Upper lobe of left lung (tissue), 6 donors: ENCODE data around the gene METRN. TPM values are rescaled to one million over a fixed set of nuclear protein-coding genes. Genes with fewer than 3 reads are reported as not detected.

Experiments used
- ATAC-seq, 2 donors: fragments of 200-7000 bp; cut with Tn5 transposase; one replicate each; pipeline ENCODE4 v1.9.1; 2022; ENCODE audit warnings: mild to moderate bottlenecking in 2 of 2, moderate library complexity in 2 of 2; ENCODE audit not compliant: low FRiP score in 2 of 2
- DNase-seq, 2 donors: peaks; one replicate each; pipeline ENCODE4 v3.0.0-alpha.2; 2019 to 2020
- H3K27ac ChIP-seq, 4 donors: fragments of 200-600 bp; sonication (generic); one replicate each; pipeline ENCODE4 v1.5.1; 2016 to 2019
- H3K27me3 ChIP-seq, 4 donors: fragments of 200-600 bp; sonication (generic); one replicate each; pipeline ENCODE4 v1.5.1; 2017 to 2019
- H3K36me3 ChIP-seq, 4 donors: fragments of 200-600 bp; sonication (generic); one replicate each; pipeline ENCODE4 v1.5.1; 2016 to 2019
- H3K4me1 ChIP-seq, 4 donors: fragments of 200-600 bp; sonication (generic); one replicate each; pipeline ENCODE4 v1.5.1; 2018 to 2019
- H3K4me3 ChIP-seq, 4 donors: fragments of 200-600 bp; sonication (generic); one replicate each; pipeline ENCODE4 v1.5.1; 2017 to 2019; ENCODE audit warnings: mild to moderate bottlenecking in 2 of 4, moderate library complexity in 1 of 4
- H3K9me3 ChIP-seq, 4 donors: fragments of 200-600 bp; sonication (generic); one replicate each; pipeline ENCODE4 v1.5.1; 2018 to 2019
- CTCF ChIP-seq, 6 experiments: fragments of 450-650 bp in 4 of 6; fragments of 200-600 bp in 2 of 6; sonication (generic) in 2 of 6; IDR thresholded peaks; one replicate each; pipeline ENCODE4 v1.5.1; 2016 to 2019; ENCODE audit warnings: antibody characterized with exemption in 6 of 6
- EP300 ChIP-seq, 4 donors: sonication (generic); formaldehyde crosslinking; IDR thresholded peaks; one replicate each; pipeline ENCODE4 v1.5.1; 2017; ENCODE audit warnings: antibody characterized with exemption in 4 of 4, control low read depth in 2 of 4
- POLR2A ChIP-seq, 4 donors: fragments of 450-650 bp; IDR thresholded peaks; one replicate each; pipeline ENCODE4 v1.5.1; 2016 to 2017; ENCODE audit warnings: antibody characterized with exemption in 4 of 4, mild to moderate bottlenecking in 2 of 4
- POLR2AphosphoS5 ChIP-seq, 2 donors: sonication (generic); formaldehyde crosslinking; IDR thresholded peaks; one replicate each; pipeline ENCODE4 v1.5.1; 2017; ENCODE audit warnings: antibody characterized with exemption in 2 of 2
- WGBS, 2 donors: methylation state at CpG; one replicate each; pipeline ENCODE4 v1.1.5; 2017 to 2018; 5-methylcytosine and 5-hydroxymethylcytosine counted together
- total RNA-seq, 6 donors: library from RNA; depleted of rRNA in 4 of 6; stranded (reverse); fragments of >200 nt in 4 of 6; gene quantifications; one replicate each; pipeline versions ENCODE4 v1.1.0 to v1.2.1, GENCODE V29; 2016 to 2021
- donor health status: DM: no; HTN: no; CAD: no; lungs with moderate emphysema.
- donor health status: DM: no; HTN: yes; CAD: no; lungs with severe emphysema.

METRN gene
- total RNA-seq, 6 donors from 2014 or later, result 22.0 to 56.0 (median 40.8) TPM

GRCh38 chr16:703406-703805, 11.5 kb upstream of the METRN start:
- 69 to 92% methylated on average over 2 to 5 of the region's 12 CpGs for WGBS, 2 donors
- TF ChIP-seq EP300 (IDR thresholded peaks at IDR 0.05) (no peak), POLR2AphosphoS5 (IDR thresholded peaks at IDR 0.05) (no peak), CTCF (IDR thresholded peaks at IDR 0.05) (no peak), POLR2A (IDR thresholded peaks at IDR 0.05) (no peak)

GRCh38 chr16:704047-704446, 10.9 kb upstream of the METRN start:
- 59% methylated on average over 6 of the region's 7 CpGs; no CpG with 5 or more reads in 1 of the 2 donors for WGBS, 2 donors

More at GRCh38 chr16:703406-703805, 11.5 kb upstream of the METRN start:
- no peak overlapping the region for H3K27ac ChIP-seq
- H3K4me3 ChIP-seq, result no peak overlapping the region
- no peak for ATAC-seq
- H3K4me1 ChIP-seq, result peaks cover 5 to 30% (median 8%) of the 10 kb centered on the region in 4 donors
- H3K36me3 ChIP-seq, result no peaks in the 10 kb centered on the region
- peaks cover 4 to 82% (median 47%) of the 10 kb centered on the region in 4 donors for H3K27me3 ChIP-seq
- peak in 1 of 2 donors; percentile 59 for DNase-seq
- H3K9me3 ChIP-seq, result no peaks in the 10 kb centered on the region

GRCh38 chr16:704552-705380, 10.2 kb upstream of the METRN start:
- H3K27me3 ChIP-seq, result peaks cover 6 to 89% (median 49%) of the 10 kb centered on the region in 4 donors

More at GRCh38 chr16:704047-704446, 10.9 kb upstream of the METRN start:
- no peaks in the 10 kb centered on the region for H3K36me3 ChIP-seq
- peaks cover 5 to 30% (median 8%) of the 10 kb centered on the region in 4 donors for H3K4me1 ChIP-seq
- peak in 1 of 2 donors; percentile 32 for DNase-seq
- H3K9me3 ChIP-seq, result no peaks in the 10 kb centered on the region
- H3K4me3 ChIP-seq, result no peak overlapping the region
- no peak for ATAC-seq
- TF ChIP-seq POLR2AphosphoS5 (IDR thresholded peaks at IDR 0.05) (no peak), POLR2A (IDR thresholded peaks at IDR 0.05) (no peak)
- no peak overlapping the region for H3K27ac ChIP-seq
- peaks cover 6 to 85% (median 47%) of the 10 kb centered on the region in 4 donors for H3K27me3 ChIP-seq

GRCh38 chr16:705431-706188, 9.3 kb upstream of the METRN start, which contains the start of gene FBXL16:
Gene FBXL16 (minus strand): TSS chr16:705801. CDS start chr16:697405, 8,396 bp downstream.
- H3K4me3 ChIP-seq, result peak within 1 kb of the TSS in 2 of 4 donors; percentile 15 to 23
- H3K4me1 ChIP-seq, result peaks cover 5 to 27% (median 8%) of the 10 kb centered on the region in 4 donors
- TF ChIP-seq EP300 (IDR thresholded peaks at IDR 0.05) (no peak), CTCF (IDR thresholded peaks at IDR 0.05) (no peak), POLR2AphosphoS5 (IDR thresholded peaks at IDR 0.05) (no peak), POLR2A (IDR thresholded peaks at IDR 0.05) (no peak)
- H3K36me3 ChIP-seq, result no peaks in the 10 kb centered on the region
- ATAC-seq (no peak), DNase-seq (peak in 1 of 2 donors; percentile 83)
- peaks cover 6 to 89% (median 46%) of the 10 kb centered on the region in 4 donors for H3K27me3 ChIP-seq
- no peaks in the 10 kb centered on the region for H3K9me3 ChIP-seq
- 0% methylated on average over 10 of the region's 115 CpGs; no CpG with 5 or more reads in 1 of the 2 donors for WGBS, 2 donors
- H3K27ac ChIP-seq, result no peak within 1 kb of the TSS

More at GRCh38 chr16:704552-705380, 10.2 kb upstream of the METRN start:
- Histone ChIP-seq H3K36me3 (no peaks in the 10 kb centered on the region), H3K4me1 (peaks cover 5 to 30% (median 8%) of the 10 kb centered on the region in 4 donors), H3K9me3 (no peaks in the 10 kb centered on the region), H3K4me3 (peak overlapping the region in 1 of 4 donors; percentile 15), H3K27ac (no peak overlapping the region)
- ATAC-seq (no peak), DNase-seq (peak in 1 of 2 donors; percentile 73)
- 22% methylated on average over 23 of the region's 50 CpGs; no CpG with 5 or more reads in 1 of the 2 donors for WGBS, 2 donors
- TF ChIP-seq POLR2A (IDR thresholded peaks at IDR 0.05), result no peak
- no peak for TF ChIP-seq EP300 (IDR thresholded peaks at IDR 0.05)

- ATAC-seq, result no peak
- Histone ChIP-seq H3K27ac (no peak overlapping the region), H3K4me3 (peak overlapping the region in 1 of 4 donors; percentile 15), H3K27me3 (peaks cover 6 to 86% (median 43%) of the 10 kb centered on the region in 4 donors), H3K9me3 (no peaks in the 10 kb centered on the region), H3K36me3 (no peaks in the 10 kb centered on the region), H3K4me1 (peaks cover 5 to 21% (median 6%) of the 10 kb centered on the region in 4 donors)
- DNase-seq, result peak in 1 of 2 donors; percentile 66
- 1 to 8% methylated on average over 13 to 33 of the region's 49 CpGs for WGBS, 2 donors
- TF ChIP-seq EP300 (IDR thresholded peaks at IDR 0.05) (no peak), POLR2AphosphoS5 (IDR thresholded peaks at IDR 0.05) (no peak), POLR2A (IDR thresholded peaks at IDR 0.05) (no peak), CTCF (IDR thresholded peaks at IDR 0.05) (no peak)
These were observed 8.5 kb upstream of the METRN start for GRCh38 chr16:706189-707061.
